Measurements from ENCODE around the gene KRT78.
A peak's percentile ranks its signal among the peaks of the same experiment; 100 is the strongest.

The KRT78 gene

DNA sequence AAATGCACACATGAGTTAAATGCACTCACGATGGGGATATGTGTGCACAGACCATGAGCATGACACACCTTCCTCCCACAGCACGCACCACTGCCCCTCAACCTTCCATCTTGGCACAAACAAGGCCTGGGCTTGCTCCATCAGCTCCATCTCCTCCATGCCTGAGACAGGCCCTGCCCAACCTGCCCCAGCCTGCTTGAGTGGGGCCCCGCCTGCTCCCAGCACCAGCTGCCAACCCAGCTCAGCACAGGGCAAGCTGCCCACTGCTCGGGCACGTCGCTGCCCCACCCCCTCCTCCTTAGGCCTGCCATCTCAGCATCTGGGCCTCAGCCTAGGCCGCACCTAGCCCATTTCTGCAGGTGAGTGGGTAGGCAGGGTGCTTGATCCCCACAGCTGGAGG is 27.6 kb upstream of the KRT78 start:
- H3K27me3 Mint-ChIP-seq = peaks cover 51% of the 10 kb centered on the region
- no peak overlapping the region for H3K27ac Mint-ChIP-seq
- peaks cover 42% of the 10 kb centered on the region for H3K4me1 Mint-ChIP-seq
- no peak overlapping the region for H3K4me3 Mint-ChIP-seq
- no peaks in the 10 kb centered on the region for H3K9me3 Mint-ChIP-seq
- H3K36me3 Mint-ChIP-seq = no peaks in the 10 kb centered on the region
- ATAC-seq = no peak

DNA sequence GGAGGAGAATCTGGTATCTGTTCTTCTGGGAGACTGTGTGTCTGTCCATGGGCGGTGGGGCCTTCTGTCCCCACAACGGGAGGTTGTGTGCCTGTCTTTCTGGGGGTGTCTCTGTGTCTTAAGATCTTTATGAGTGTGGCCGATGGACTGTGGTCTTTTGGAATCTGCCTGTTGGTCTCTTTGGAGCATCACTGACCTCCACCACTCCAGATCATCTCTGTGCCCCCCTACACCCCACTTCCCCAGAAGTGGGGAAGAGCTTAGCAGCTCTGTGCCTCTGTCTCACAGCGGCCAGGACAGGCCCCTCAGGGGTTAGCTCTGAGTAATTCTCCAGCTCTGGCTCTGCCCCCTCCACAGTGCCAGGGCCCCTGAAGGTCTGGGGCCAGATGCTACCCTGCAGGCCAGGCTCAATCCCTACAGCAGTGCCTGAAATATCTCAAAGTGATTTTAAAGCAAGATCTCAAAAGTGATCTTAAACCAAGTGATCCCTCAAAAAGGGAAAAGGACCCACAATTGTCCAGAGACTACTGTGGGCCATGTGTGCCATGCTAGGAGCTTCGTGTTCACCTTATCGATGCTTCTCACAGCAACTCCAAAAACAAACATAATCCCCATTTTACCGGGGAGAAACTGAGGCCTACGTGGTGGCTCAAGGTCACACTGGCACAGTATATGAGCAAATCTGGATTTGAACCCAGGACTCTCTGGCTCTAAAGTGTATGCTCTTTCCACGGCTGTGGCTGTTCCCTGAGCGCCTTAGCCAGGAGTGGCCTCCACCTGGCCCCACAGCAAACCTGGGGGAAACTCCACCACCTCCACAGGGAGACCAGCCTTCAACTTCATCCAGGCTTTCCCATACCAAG is 26.0 kb upstream of the KRT78 start:
- peaks cover 43% of the 10 kb centered on the region for H3K4me1 Mint-ChIP-seq
- peak overlapping the region; percentile 60 for H3K27ac Mint-ChIP-seq
- no peaks in the 10 kb centered on the region for H3K9me3 Mint-ChIP-seq

DNA sequence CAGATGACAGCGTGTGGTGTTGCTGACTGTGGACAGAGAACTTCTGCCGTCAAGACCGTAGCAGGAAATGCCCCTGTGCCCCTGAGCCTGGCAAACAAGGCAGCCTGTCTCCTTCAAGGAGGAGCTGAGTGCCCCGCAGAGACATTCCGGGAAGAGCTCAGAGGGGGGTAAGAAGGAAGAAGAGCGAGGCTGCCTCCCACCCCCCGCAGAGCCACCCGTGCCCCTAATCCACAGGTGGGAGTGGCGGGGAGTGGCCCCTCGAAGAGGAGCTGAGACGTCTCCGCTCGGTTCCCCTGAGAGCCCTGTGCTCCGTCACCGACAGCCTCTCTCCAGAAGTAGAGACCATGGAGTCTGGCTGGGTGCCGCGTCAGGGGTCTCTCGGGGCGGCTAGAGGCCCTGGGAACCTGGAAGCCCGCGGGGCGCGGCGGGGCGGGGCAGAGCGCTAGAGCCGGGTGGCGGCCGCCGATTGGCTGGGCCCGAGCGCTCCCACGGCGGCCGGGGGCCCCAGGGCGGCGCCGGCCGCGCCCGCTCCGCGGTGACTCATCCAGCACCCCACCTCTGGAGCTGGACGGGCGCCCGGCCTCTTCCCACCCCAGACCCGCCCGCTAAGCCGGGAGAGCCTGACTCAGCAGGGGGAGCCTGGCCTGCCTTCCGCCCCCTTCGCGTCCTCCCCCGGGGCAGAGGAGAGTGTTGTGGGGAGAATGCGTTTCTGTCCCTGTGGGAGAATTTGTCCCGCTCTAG is 25.2 kb upstream of the KRT78 start:
- Mint-ChIP-seq H3K27me3 (peaks cover 38% of the 10 kb centered on the region), H3K4me1 (peaks cover 40% of the 10 kb centered on the region), H3K9me3 (no peaks in the 10 kb centered on the region), H3K27ac (peak overlapping the region; percentile 60), H3K36me3 (no peaks in the 10 kb centered on the region), H3K4me3 (peak overlapping the region; percentile 80)
- peak; percentile 73 for ATAC-seq

More for the DNA sequence above, 26.0 kb upstream of the KRT78 start:
- Mint-ChIP-seq H3K27me3 (peaks cover 43% of the 10 kb centered on the region), H3K4me3 (peak overlapping the region; percentile 72), H3K36me3 (no peaks in the 10 kb centered on the region)
- ATAC-seq = no peak

DNA sequence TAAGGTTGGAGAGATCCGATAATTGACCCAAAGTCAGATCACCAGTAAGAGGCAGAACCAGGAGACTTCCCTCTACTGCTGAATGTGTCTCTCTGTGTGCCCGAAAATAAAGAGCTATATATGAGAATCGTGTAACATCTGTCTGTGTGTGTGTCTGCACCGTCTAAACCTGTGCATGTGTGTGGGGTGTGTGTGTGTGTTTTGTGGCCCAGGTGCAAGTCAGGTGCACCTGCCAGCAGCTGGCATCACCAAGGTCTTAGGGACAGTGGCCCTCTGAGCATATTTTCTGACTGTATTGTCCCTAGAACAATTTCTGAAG is 24.7 kb upstream of the KRT78 start:
- peak overlapping the region; percentile 60 for H3K27ac Mint-ChIP-seq
- no peaks in the 10 kb centered on the region for H3K9me3 Mint-ChIP-seq
- no peaks in the 10 kb centered on the region for H3K36me3 Mint-ChIP-seq
- H3K4me3 Mint-ChIP-seq = peak overlapping the region; percentile 80
- no peak for ATAC-seq
- H3K27me3 Mint-ChIP-seq = peaks cover 33% of the 10 kb centered on the region
- H3K4me1 Mint-ChIP-seq = peaks cover 36% of the 10 kb centered on the region

DNA sequence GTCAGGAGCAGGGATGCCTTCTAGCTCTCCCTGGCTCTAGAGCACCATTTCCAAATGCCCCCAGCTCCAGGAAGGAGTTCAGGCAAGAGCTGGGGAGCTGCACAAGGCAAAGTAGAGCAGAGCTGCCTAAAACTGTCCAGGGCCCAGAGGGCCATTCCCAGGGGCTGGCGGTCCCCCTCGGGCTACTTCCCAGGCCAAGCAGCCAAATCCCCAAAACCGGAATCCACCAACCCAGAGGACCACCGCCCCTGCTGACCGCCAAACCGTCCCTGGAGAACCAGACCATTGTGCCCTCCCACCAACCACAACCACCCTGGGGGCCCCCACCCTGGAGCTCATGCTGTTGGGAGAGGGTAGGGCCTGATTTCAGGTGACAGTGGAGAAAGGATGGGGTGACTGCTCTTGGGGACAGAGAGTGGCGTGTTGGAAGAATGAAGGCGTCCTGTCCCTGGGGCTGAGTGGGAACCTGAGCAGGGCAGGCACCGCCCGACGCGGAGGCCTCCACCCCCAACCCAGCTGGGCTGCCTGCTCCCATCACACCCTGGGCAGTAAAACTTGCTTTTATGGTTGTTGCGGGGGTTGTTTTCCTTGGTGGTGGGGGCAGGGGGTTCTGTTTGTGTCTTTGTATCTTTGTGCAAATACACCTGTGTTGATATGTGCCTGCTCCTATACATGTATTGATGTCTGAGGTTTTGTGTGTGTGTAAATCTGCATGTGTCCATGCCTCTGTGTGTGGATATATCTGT is 24.0 kb upstream of the KRT78 start:
- H3K9me3 Mint-ChIP-seq = no peaks in the 10 kb centered on the region
- no peak overlapping the region for H3K27ac Mint-ChIP-seq
- ATAC-seq = no peak
- peaks cover 31% of the 10 kb centered on the region for H3K27me3 Mint-ChIP-seq
- no peaks in the 10 kb centered on the region for H3K36me3 Mint-ChIP-seq
- H3K4me1 Mint-ChIP-seq = peaks cover 37% of the 10 kb centered on the region
- H3K4me3 Mint-ChIP-seq = no peak overlapping the region

DNA sequence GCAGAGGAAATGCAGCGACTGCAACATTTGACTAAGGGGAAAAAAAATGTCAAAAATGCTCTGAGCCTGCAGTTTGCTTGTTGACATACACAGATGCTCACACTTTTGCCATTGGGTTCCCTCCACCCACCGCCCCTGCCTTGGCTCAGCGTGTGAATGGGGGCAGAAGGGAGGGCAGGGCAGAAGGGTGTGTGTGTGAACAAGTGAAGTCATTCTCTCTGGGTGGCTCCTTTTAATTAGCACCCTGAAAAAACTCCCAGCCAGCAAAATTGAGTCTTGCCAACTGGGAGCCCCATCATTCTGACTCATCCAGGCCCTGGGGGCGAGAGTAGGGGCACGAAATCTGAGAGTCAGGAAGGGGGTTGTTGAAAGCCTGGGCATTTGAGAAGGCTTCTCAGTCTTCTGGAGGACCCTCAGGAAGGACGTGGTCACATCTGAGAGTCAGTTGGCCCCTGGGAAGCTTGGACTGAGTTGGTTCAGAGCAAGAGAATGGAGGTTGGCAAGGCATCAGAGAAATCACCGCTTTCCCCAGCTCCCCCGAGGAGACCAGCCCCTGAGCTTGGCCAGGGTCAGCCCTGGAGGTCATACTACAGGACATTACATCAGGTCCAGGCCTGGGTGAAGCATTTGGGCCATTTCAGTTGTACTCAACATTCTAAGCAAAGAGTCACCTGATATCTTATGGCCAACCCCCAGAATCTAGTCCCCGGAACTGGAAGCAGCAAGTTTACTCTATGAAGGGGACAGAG is 22.7 kb upstream of the KRT78 start:
- H3K36me3 Mint-ChIP-seq = no peaks in the 10 kb centered on the region
- peaks cover 42% of the 10 kb centered on the region for H3K4me1 Mint-ChIP-seq
- H3K27me3 Mint-ChIP-seq = peaks cover 31% of the 10 kb centered on the region
- no peaks in the 10 kb centered on the region for H3K9me3 Mint-ChIP-seq
- H3K4me3 Mint-ChIP-seq = no peak overlapping the region
- ATAC-seq = no peak
- no peak overlapping the region for H3K27ac Mint-ChIP-seq

DNA sequence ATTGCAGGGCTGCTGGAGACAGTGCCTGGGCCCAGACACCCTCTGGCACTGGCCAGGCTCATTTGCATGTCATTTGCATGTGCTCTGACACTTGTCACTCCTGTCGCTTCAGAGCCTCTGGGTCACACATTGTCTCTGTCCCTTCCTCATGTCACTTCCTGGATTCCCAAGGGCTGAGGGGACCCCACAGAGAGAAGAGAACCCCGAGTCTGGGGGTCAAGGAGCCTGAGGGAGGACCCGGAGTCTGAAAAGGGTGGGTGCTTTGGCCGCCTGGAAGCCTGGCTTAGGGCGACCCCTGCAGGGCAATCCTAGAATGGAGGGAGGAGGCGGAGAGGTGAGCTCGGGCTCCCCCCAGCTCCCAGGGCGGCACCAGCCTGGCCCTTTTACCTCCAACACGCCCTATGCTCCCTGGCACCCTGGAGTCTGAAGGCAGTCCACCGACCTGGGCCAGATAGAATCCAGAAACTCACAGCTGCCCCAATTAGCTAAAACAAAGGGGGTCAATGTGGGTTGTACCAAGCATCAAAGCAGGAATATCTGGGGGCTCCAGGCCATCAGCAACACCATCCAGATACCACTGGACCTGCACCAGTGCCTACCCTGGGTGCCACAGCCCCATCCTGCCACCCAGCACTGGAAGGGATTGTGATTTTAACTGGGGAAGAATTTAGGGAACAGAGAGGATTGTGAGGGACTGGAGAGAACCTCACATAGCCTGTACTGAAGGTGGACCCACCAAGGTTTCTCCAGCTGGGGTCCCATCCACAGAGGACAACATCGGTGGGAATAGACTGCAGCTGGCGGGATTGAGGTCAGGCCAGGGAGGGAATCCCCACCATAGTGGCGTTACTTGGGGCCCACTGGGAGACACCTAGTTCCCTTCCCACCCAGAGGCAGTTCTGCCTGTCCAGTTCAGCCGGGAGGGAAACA is 21.8 kb upstream of the KRT78 start:
- ATAC-seq = peak; percentile 52
- Mint-ChIP-seq H3K27ac (no peak overlapping the region), H3K9me3 (no peaks in the 10 kb centered on the region), H3K4me3 (peak overlapping the region; percentile 25), H3K27me3 (peaks cover 31% of the 10 kb centered on the region), H3K36me3 (no peaks in the 10 kb centered on the region), H3K4me1 (peaks cover 42% of the 10 kb centered on the region)

DNA sequence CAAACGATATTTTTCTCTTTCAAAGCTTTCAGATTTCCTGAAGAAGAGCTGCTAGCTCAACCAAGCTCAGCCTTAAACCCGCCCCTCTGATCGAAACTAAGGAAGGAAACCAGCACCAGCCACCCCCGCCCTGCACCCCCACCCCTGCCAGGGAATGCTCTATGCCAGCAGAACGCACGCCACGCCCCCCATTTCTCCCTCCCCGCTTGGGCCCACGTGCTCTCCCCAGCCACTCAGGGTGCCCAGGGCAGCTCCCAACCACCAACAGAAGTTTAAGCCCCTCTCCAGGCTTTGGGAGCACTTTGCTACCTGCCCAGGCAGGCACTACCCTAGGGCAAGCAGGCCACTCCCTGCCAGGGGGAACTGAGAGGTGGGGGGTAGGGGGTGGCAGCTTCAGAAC is 18.8 kb upstream of the KRT78 start:
- H3K4me3 Mint-ChIP-seq = no peak overlapping the region
- H3K36me3 Mint-ChIP-seq = no peaks in the 10 kb centered on the region
- no peak overlapping the region for H3K27ac Mint-ChIP-seq
- H3K27me3 Mint-ChIP-seq = peaks cover 3% of the 10 kb centered on the region
- peaks cover 21% of the 10 kb centered on the region for H3K4me1 Mint-ChIP-seq
- no peaks in the 10 kb centered on the region for H3K9me3 Mint-ChIP-seq
- no peak for ATAC-seq

DNA sequence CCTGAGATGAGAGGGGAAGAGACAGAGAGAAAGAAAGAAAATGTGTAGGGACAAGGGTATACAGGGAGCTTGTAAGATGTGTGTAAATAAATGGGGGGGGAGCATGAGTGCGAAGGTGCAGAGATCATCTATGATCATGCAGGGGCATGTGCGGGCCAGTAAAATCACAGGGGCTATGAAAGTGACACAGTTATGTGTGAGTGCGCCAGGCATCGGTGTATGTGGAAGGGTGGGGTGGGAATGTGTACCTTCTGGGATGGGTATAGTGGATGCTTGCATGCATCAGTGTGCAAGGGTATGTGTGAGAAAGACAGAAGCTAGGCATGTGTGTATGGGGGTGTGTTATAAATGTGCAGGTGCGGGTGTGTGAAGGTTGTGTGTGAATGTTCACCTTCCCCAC is 18.4 kb upstream of the KRT78 start:
- H3K4me1 Mint-ChIP-seq = peaks cover 21% of the 10 kb centered on the region
- H3K9me3 Mint-ChIP-seq = no peaks in the 10 kb centered on the region
- H3K27ac Mint-ChIP-seq = no peak overlapping the region
- peaks cover 4% of the 10 kb centered on the region for H3K27me3 Mint-ChIP-seq
- H3K4me3 Mint-ChIP-seq = no peak overlapping the region
- no peaks in the 10 kb centered on the region for H3K36me3 Mint-ChIP-seq
- ATAC-seq = no peak

DNA sequence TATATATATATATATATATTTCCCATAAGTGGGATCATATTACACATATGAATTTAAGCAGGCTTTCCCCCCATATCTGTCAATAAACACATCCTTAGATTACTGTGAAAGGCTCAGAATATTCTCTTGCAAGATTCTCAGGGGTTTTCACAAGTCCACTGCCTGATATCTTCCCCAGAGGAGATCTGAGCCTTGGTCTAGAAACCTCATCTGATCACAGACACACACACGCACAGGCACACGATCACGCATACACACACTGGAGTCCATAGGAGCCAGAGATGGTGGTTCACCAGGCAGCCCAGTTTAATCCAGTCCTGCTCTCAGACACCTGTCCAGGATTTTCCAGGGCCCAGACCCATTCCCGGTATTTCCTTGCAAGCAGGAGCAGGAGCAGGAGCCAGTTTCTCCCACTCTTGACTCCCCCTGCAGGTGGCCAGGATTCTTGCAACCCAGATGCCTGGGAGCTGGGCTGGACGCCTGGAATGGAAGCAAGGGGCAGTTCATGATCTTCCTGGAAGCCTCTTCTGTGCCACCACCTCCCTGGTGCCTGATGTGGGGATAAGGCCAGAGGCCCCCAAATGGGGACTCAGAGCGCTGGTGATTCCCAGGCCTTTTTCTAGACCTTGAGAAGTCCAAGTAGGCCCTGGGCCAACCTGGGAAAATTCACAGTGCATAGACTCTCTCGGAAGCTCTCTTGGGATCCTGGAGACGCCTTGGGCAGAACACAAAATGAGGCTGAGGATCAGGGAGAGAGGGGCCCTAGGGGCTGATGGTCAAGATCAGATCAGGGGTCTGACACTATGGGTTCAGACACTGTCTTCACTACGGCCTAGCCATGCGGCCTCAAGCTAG is 16.5 kb upstream of the KRT78 start:
- no peak for ATAC-seq
- Mint-ChIP-seq H3K4me1 (peaks cover 18% of the 10 kb centered on the region), H3K36me3 (no peaks in the 10 kb centered on the region), H3K27me3 (peaks cover 9% of the 10 kb centered on the region), H3K27ac (no peak overlapping the region), H3K4me3 (no peak overlapping the region), H3K9me3 (no peaks in the 10 kb centered on the region)

DNA sequence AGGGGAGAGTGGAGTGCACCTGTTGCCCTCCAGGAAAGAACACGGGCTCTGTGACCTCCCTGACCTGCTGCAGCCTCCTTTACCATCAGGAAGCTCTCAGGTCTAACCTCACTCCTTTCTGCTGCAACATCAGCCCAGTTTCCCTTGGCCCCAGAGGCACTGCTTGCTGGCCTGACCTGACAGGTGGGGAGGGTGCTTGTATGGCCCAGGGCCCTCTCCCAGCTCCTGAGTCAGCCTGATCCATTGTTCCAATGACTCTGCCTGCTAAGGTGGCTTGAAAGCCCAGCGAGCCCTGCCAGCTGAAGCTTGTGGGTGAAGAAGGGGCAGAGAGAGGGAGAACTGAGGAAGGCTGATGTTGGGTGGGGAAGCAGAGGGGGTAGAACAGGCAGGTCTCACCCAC is 13.2 kb upstream of the KRT78 start:
- no peak for ATAC-seq
- H3K9me3 Mint-ChIP-seq = no peaks in the 10 kb centered on the region
- no peak overlapping the region for H3K4me3 Mint-ChIP-seq
- no peaks in the 10 kb centered on the region for H3K36me3 Mint-ChIP-seq
- H3K27ac Mint-ChIP-seq = no peak overlapping the region
- H3K27me3 Mint-ChIP-seq = peaks cover 9% of the 10 kb centered on the region
- no peaks in the 10 kb centered on the region for H3K4me1 Mint-ChIP-seq

DNA sequence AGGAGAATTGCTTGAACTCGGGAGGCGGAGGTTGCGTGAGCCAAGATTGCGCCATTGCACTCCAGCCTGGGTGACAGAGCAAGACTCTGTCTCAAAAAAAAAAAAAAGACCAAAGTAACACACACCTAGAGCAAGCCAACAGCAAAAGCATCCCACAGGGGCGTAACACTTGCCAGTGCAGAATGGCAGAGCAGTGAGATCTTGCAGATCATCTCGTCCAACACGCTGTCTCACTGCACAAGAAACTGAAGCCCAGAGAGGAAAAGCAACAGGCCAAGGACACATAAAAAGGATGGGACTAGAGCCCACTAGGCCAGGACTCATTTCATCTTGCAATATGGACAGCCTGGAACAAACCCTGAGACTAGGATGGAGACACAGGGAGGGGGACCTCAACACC is 12.7 kb upstream of the KRT78 start:
- Mint-ChIP-seq H3K27ac (no peak overlapping the region), H3K9me3 (no peaks in the 10 kb centered on the region), H3K27me3 (peaks cover 9% of the 10 kb centered on the region), H3K36me3 (no peaks in the 10 kb centered on the region), H3K4me3 (no peak overlapping the region), H3K4me1 (no peaks in the 10 kb centered on the region)
- no peak for ATAC-seq

DNA sequence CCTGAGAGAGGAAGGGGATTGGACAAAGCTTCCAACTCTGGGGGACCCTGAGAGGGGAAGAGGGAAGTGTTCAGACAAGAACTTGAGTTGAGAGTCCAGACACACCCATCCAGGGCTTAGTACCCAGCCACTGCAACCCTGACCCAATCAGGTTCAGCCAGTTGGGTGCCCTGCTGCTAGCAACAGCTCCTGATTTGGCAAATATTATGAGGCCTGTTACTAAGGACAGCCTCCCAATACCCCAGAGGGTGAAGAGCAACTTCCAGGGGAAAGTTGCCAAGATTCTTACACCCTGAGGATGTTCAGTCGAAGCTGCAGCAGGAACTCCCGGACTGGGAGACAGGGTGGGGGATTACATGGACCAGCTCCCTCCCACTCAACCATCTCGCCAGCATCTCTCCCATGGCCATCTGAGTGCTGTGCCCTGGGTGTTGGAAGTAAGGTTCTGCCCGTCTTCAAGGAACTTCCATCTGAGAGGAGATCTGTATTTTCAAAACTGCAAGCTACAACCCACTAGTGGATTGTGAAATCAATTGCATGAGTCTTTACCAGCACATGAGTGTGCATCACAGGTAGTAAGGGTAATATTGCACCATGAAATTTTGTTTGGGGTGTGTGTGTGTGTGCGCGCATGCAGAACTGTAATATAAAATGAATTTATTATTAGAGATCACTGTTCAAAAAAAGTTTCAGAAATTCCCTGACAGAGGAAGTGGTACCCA is 11.5 kb upstream of the KRT78 start:
- Mint-ChIP-seq H3K36me3 (no peaks in the 10 kb centered on the region), H3K4me3 (no peak overlapping the region), H3K27ac (no peak overlapping the region), H3K9me3 (no peaks in the 10 kb centered on the region), H3K27me3 (peaks cover 9% of the 10 kb centered on the region), H3K4me1 (no peaks in the 10 kb centered on the region)
- no peak for ATAC-seq

Data from stimulated activated memory B cell treated with anti-CD40 and anti-IgM and Interleukin-4, amounts not matched to agents 10 μg/mL and 1 μg/mL and 100 μg/mL, for 72 hours (primary cell).